ENCODE data around the gene STAT2. TPM values are rescaled to one million over a fixed set of nuclear protein-coding genes. Genes with fewer than 3 reads are reported as not detected.
"Not testable (repeated sequence)": the region's sequence is repeated elsewhere in the genome, so short reads cannot be mapped to it uniquely, and the experiment has no call there.

The STAT2 gene
- total RNA-seq, 1 donor from 2014 or later: 70.0 TPM

DNA sequence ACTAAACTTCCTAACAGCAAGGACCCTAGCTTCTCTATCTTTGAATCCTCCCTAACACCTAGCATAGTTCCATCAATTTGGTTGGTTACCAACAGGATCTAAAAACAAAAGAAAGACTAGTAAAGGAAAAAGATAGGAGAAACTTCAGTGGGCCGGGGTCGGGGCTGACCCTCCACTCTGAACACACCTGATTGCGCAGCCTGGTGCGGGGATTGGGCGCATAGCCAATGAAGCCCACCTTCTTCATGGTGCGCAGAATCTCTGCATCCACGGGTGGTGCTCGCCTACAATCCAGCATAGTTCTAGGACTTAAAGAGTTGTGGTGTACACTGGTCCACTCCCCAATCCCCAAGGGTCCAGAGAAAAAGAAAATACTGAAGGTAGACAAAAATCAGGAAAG, 33.8 kb downstream of the STAT2 start:
- H3K27ac Mint-ChIP-seq (ENCODE audit: unreplicated experiment): no peak overlapping the region
- H3K36me3 Mint-ChIP-seq (ENCODE audit: low read depth): peaks cover 3% of the 10 kb centered on the region
- no peak for TF ChIP-seq CTCF (conservative IDR thresholded peaks at IDR 0.05)
- no peaks in the 10 kb centered on the region for H3K9me3 Mint-ChIP-seq
- H3K4me1 Mint-ChIP-seq: no peaks in the 10 kb centered on the region
- no peak overlapping the region for H3K4me3 Mint-ChIP-seq
- no peaks in the 10 kb centered on the region for H3K27me3 Mint-ChIP-seq (ENCODE audit: low read depth)
- DNase-seq (ENCODE audit: low read depth, low spot score): no peak

- H3K27me3 Mint-ChIP-seq (ENCODE audit: low read depth): no peaks in the 10 kb centered on the region
- no peaks in the 10 kb centered on the region for H3K4me1 Mint-ChIP-seq
- no peak overlapping the region for H3K27ac Mint-ChIP-seq (ENCODE audit: unreplicated experiment)
- no peak overlapping the region for H3K4me3 Mint-ChIP-seq
- TF ChIP-seq CTCF (conservative IDR thresholded peaks at IDR 0.05): no peak
- H3K9me3 Mint-ChIP-seq: no peaks in the 10 kb centered on the region
- peaks cover 3% of the 10 kb centered on the region for H3K36me3 Mint-ChIP-seq (ENCODE audit: low read depth)
- DNase-seq (ENCODE audit: low read depth, low spot score): no peak
Observed at GRCh38 chr12:56324206-56324605, 35.7 kb downstream of the STAT2 start.

GRCh38 chr12:56321610-56322009, 38.3 kb downstream of the STAT2 start:
- not testable (repeated sequence) for H3K36me3 Mint-ChIP-seq (ENCODE audit: low read depth); H3K27ac Mint-ChIP-seq (ENCODE audit: unreplicated experiment)

DNA sequence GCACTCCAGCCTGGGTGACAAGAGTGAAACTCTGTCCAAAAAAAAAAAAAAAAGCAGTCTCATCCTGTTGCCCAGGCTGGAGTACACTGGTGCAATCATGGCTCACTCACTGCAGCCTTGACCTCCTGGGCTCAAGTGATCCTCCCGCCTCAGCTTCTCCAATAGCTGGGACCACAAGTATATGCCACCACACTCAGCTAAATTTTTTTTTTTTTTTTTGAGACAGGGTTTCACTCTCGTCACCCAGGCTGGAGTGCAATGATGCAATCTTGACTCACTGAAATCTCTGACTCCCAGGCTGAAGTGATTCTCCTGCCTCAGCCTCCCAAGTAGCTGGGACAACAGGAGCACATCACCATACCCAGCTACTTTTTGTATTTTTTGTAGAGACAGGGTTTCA, 38.9 kb downstream of the STAT2 start:
- Mint-ChIP-seq H3K27ac (ENCODE audit: unreplicated experiment) (no peak overlapping the region), H3K4me3 (no peak overlapping the region), H3K9me3 (no peaks in the 10 kb centered on the region), H3K36me3 (ENCODE audit: low read depth) (peaks cover 7% of the 10 kb centered on the region), H3K27me3 (ENCODE audit: low read depth) (peaks cover under 1% of the 10 kb centered on the region), H3K4me1 (peaks cover 7% of the 10 kb centered on the region)
- no peak for DNase-seq (ENCODE audit: low read depth, low spot score)
- TF ChIP-seq CTCF (conservative IDR thresholded peaks at IDR 0.05): no peak

More at GRCh38 chr12:56321610-56322009, 38.3 kb downstream of the STAT2 start:
- H3K27me3 Mint-ChIP-seq (ENCODE audit: low read depth); DNase-seq (ENCODE audit: low read depth, low spot score); H3K4me1 Mint-ChIP-seq; H3K4me3 Mint-ChIP-seq; H3K9me3 Mint-ChIP-seq: not testable (repeated sequence)

DNA sequence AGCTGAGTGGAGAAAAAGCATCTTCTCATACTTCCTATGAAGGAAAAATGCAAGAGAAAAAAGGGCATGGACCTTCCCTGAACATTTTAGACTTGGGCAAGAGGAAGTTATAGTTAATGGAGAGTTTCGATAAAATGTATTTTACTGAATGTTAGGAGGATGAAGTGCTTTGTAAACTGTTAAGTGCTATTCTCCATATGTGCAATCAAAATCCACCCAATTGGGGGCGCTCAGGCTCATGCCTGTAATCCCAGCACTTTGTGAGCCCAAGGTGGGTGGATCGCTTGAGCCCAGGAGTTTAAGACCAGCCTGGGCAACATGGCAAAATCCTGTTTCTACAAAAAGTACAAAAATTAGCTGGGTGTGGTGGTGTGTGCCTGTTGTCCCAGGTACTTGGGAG, 42.2 kb downstream of the STAT2 start:
- Mint-ChIP-seq H3K4me1 (peaks cover 24% of the 10 kb centered on the region), H3K4me3 (peak overlapping the region; percentile 61), H3K27ac (ENCODE audit: unreplicated experiment) (no peak overlapping the region)

More for the DNA sequence above, 42.2 kb downstream of the STAT2 start:
- peaks cover 7% of the 10 kb centered on the region for H3K36me3 Mint-ChIP-seq (ENCODE audit: low read depth)
- no peaks in the 10 kb centered on the region for H3K9me3 Mint-ChIP-seq
- no peak for TF ChIP-seq CTCF (conservative IDR thresholded peaks at IDR 0.05)
- no peak for DNase-seq (ENCODE audit: low read depth, low spot score)
- peaks cover 3% of the 10 kb centered on the region for H3K27me3 Mint-ChIP-seq (ENCODE audit: low read depth)
